Upper lobe of left lung (tissue), 6 donors: ENCODE data around the gene SCYGR6. TPM values are rescaled to one million over a fixed set of nuclear protein-coding genes. Genes with fewer than 3 reads are reported as not detected.

Experiments used
- ATAC-seq, 2 donors: fragments of 200-7000 bp; cut with Tn5 transposase; one replicate each; pipeline ENCODE4 v1.9.1; 2022; ENCODE audit warnings: mild to moderate bottlenecking in 2 of 2, moderate library complexity in 2 of 2; ENCODE audit not compliant: low FRiP score in 2 of 2
- DNase-seq, 2 donors: peaks; one replicate each; pipeline ENCODE4 v3.0.0-alpha.2; 2019 to 2020
- H3K27ac ChIP-seq, 4 donors: fragments of 200-600 bp; sonication (generic); one replicate each; pipeline ENCODE4 v1.5.1; 2016 to 2019
- H3K27me3 ChIP-seq, 4 donors: fragments of 200-600 bp; sonication (generic); one replicate each; pipeline ENCODE4 v1.5.1; 2017 to 2019
- H3K36me3 ChIP-seq, 4 donors: fragments of 200-600 bp; sonication (generic); one replicate each; pipeline ENCODE4 v1.5.1; 2016 to 2019
- H3K4me1 ChIP-seq, 4 donors: fragments of 200-600 bp; sonication (generic); one replicate each; pipeline ENCODE4 v1.5.1; 2018 to 2019
- H3K4me3 ChIP-seq, 4 donors: fragments of 200-600 bp; sonication (generic); one replicate each; pipeline ENCODE4 v1.5.1; 2017 to 2019; ENCODE audit warnings: mild to moderate bottlenecking in 2 of 4, moderate library complexity in 1 of 4
- H3K9me3 ChIP-seq, 4 donors: fragments of 200-600 bp; sonication (generic); one replicate each; pipeline ENCODE4 v1.5.1; 2018 to 2019
- EP300 ChIP-seq, 4 donors: sonication (generic); formaldehyde crosslinking; IDR thresholded peaks; one replicate each; pipeline ENCODE4 v1.5.1; 2017; ENCODE audit warnings: antibody characterized with exemption in 4 of 4, control low read depth in 2 of 4
- POLR2A ChIP-seq, 4 donors: fragments of 450-650 bp; IDR thresholded peaks; one replicate each; pipeline ENCODE4 v1.5.1; 2016 to 2017; ENCODE audit warnings: antibody characterized with exemption in 4 of 4, mild to moderate bottlenecking in 2 of 4
- POLR2AphosphoS5 ChIP-seq, 2 donors: sonication (generic); formaldehyde crosslinking; IDR thresholded peaks; one replicate each; pipeline ENCODE4 v1.5.1; 2017; ENCODE audit warnings: antibody characterized with exemption in 2 of 2
- WGBS, 2 donors: methylation state at CpG; one replicate each; pipeline ENCODE4 v1.1.5; 2017 to 2018; 5-methylcytosine and 5-hydroxymethylcytosine counted together
- total RNA-seq, 6 donors: library from RNA; depleted of rRNA in 4 of 6; stranded (reverse); fragments of >200 nt in 4 of 6; gene quantifications; one replicate each; pipeline versions ENCODE4 v1.1.0 to v1.2.1, GENCODE V29; 2016 to 2021
- TF ChIP-seq, protein P1 (sequence below), 6 experiments: fragments of 450-650 bp in 4 of 6; fragments of 200-600 bp in 2 of 6; sonication (generic) in 2 of 6; IDR thresholded peaks; one replicate each; pipeline ENCODE4 v1.5.1; 2016 to 2019; ENCODE audit warnings: antibody characterized with exemption in 6 of 6
- donor health status: DM: no; HTN: no; CAD: no; lungs with moderate emphysema.
- donor health status: DM: no; HTN: yes; CAD: no; lungs with severe emphysema.

SCYGR6 gene
- total RNA-seq, 6 donors from 2014 or later = not detected

- H3K36me3 ChIP-seq = no peaks in the 10 kb centered on the region
- peak; percentile 79 to 82 for ATAC-seq
Measured at GRCh38 chr2:227703280-227703732, 21.3 kb downstream of the SCYGR6 start.

GRCh38 chr2:227701556-227701955 is 23.0 kb downstream of the SCYGR6 start:
- H3K4me3 ChIP-seq = no peak overlapping the region
- WGBS, 2 donors = 65 to 80% methylated on average over 3 of the region's 3 CpGs
- no peaks in the 10 kb centered on the region for H3K27me3 ChIP-seq
- DNase-seq (no peak), ATAC-seq (no peak)
- H3K4me1 ChIP-seq = peaks cover 0 to 7% (median 2%) of the 10 kb centered on the region in 4 donors
- H3K27ac ChIP-seq = no peak overlapping the region
- TF ChIP-seq POLR2A (IDR thresholded peaks at IDR 0.05) (no peak), POLR2AphosphoS5 (IDR thresholded peaks at IDR 0.05) (no peak), EP300 (IDR thresholded peaks at IDR 0.05) (no peak)
- TF ChIP-seq, protein P1, sequence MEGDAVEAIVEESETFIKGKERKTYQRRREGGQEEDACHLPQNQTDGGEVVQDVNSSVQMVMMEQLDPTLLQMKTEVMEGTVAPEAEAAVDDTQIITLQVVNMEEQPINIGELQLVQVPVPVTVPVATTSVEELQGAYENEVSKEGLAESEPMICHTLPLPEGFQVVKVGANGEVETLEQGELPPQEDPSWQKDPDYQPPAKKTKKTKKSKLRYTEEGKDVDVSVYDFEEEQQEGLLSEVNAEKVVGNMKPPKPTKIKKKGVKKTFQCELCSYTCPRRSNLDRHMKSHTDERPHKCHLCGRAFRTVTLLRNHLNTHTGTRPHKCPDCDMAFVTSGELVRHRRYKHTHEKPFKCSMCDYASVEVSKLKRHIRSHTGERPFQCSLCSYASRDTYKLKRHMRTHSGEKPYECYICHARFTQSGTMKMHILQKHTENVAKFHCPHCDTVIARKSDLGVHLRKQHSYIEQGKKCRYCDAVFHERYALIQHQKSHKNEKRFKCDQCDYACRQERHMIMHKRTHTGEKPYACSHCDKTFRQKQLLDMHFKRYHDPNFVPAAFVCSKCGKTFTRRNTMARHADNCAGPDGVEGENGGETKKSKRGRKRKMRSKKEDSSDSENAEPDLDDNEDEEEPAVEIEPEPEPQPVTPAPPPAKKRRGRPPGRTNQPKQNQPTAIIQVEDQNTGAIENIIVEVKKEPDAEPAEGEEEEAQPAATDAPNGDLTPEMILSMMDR (IDR thresholded peaks at IDR 0.05) = no peak
- H3K9me3 ChIP-seq = no peaks in the 10 kb centered on the region
- H3K36me3 ChIP-seq = no peaks in the 10 kb centered on the region

More at GRCh38 chr2:227703280-227703732, 21.3 kb downstream of the SCYGR6 start:
- TF ChIP-seq, protein P1 (IDR thresholded peaks at IDR 0.05) = no peak
- peak in 2 of 4 donors; percentile 5 to 54 for TF ChIP-seq EP300 (IDR thresholded peaks at IDR 0.05)
- DNase-seq = no peak
- H3K4me3 ChIP-seq = no peak overlapping the region
- H3K27me3 ChIP-seq = no peaks in the 10 kb centered on the region
- H3K9me3 ChIP-seq = no peaks in the 10 kb centered on the region
- H3K4me1 ChIP-seq = peaks cover 0 to 7% (median 2%) of the 10 kb centered on the region in 4 donors
- H3K27ac ChIP-seq = peak overlapping the region; percentile 42 to 60 (median 47)
- WGBS, 2 donors = 51 to 61% methylated on average over 3 to 4 of the region's 4 CpGs

DNA sequence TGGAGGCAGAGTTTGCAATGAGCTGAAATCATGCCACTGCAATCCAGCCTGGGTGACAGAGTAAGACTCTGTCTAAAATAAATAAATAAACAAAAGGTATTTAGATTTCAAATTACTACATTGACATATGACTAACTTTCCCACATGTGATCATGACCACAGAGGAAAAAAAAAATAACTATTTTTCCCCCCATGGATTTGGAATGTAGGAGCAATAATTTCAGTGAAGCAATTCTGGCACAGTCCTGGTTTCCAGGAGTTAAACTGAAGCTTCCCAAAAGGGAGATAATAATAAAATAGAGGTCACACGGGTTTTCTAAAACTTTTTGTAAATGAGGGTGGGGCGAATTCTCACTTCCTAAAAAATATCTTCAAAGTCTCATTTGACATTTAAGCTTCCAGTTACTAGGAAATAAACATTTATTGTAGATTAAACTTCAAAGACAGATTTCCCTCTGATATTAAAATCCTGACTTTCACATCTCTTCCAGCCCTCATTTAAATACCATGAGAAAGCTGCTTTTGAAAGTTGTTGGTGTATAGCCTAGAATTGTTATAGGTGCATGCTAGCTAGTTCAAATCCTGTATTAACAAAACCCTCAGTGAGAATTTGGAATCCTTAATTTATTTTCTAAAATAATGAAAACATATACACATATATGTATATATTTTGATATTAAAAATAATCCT is 27.4 kb downstream of the SCYGR6 start:
- Histone ChIP-seq H3K4me3 (no peak overlapping the region), H3K36me3 (no peaks in the 10 kb centered on the region), H3K9me3 (no peaks in the 10 kb centered on the region), H3K27ac (no peak overlapping the region), H3K27me3 (no peaks in the 10 kb centered on the region), H3K4me1 (no peaks in the 10 kb centered on the region)
- TF ChIP-seq EP300 (IDR thresholded peaks at IDR 0.05) (no peak), POLR2A (IDR thresholded peaks at IDR 0.05) (no peak), POLR2AphosphoS5 (IDR thresholded peaks at IDR 0.05) (no peak)
- TF ChIP-seq, protein P1 (IDR thresholded peaks at IDR 0.05) = no peak
- 43 to 54% methylated on average over 2 of the region's 2 CpGs for WGBS, 2 donors
- no peak for ATAC-seq
- no peak for DNase-seq

DNA sequence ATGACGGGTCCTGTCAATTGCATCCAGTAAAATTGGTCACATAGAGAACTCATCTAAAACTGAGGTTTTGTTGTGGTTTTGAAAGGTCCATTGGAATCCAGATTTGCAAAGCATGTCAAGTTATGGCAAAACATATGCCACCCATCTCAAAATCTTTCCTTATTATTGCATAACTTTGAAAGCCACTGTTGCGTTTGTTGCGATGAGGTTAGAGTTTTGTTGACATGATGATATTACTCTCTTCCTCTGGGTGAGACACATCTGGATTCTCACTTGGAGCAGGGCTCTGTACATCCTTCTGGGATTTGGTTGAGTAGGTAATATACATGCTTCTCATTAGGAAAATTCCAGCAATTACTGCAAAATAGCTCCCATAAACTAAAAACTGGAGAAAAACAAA is 37.4 kb downstream of the SCYGR6 start:
- DNase-seq (no peak), ATAC-seq (no peak)
- H3K36me3 ChIP-seq = peaks cover 0 to 3% (median 0%) of the 10 kb centered on the region in 4 donors
- 85 to 90% methylated on average over 3 of the region's 3 CpGs for WGBS, 2 donors
- TF ChIP-seq POLR2AphosphoS5 (IDR thresholded peaks at IDR 0.05) = no peak
- TF ChIP-seq, protein P1 (IDR thresholded peaks at IDR 0.05) = no peak
- no peak for TF ChIP-seq POLR2A (IDR thresholded peaks at IDR 0.05)
- no peak for TF ChIP-seq EP300 (IDR thresholded peaks at IDR 0.05)
- no peak overlapping the region for H3K4me3 ChIP-seq
- H3K27me3 ChIP-seq = no peaks in the 10 kb centered on the region
- no peak overlapping the region for H3K27ac ChIP-seq
- H3K9me3 ChIP-seq = no peaks in the 10 kb centered on the region
- no peaks in the 10 kb centered on the region for H3K4me1 ChIP-seq

- Histone ChIP-seq H3K4me3 (no peak overlapping the region), H3K27me3 (no peaks in the 10 kb centered on the region), H3K4me1 (no peaks in the 10 kb centered on the region), H3K27ac (no peak overlapping the region), H3K36me3 (peaks cover 0 to 3% (median 0%) of the 10 kb centered on the region in 4 donors), H3K9me3 (no peaks in the 10 kb centered on the region)
- TF ChIP-seq, protein P1 (IDR thresholded peaks at IDR 0.05) = no peak
- TF ChIP-seq EP300 (IDR thresholded peaks at IDR 0.05) (no peak), POLR2A (IDR thresholded peaks at IDR 0.05) (no peak), POLR2AphosphoS5 (IDR thresholded peaks at IDR 0.05) (no peak)
- DNase-seq (peak in 1 of 2 donors; percentile 66), ATAC-seq (peak in 1 of 2 donors; percentile 73)
- WGBS, 2 donors = 63 to 65% methylated on average over 5 of the region's 5 CpGs
Measured at GRCh38 chr2:227684258-227684657, 40.3 kb downstream of the SCYGR6 start.
